Neural progenitor cell (in vitro differentiated cells): Measurements from ENCODE around the gene SEMA4D. TPM values are rescaled to one million over a fixed set of nuclear protein-coding genes. Genes with fewer than 3 reads are reported as not detected.

Experiments used
- DNase-seq: peaks from one replicate; pipeline ENCODE4 v3.0.0-alpha.2; 2016; ENCODE audit warnings: low spot score
- H2AFZ ChIP-seq: fragments of 200-600 bp; sonication (generic); replicated peaks from 2 replicates; pipeline ENCODE4 v1.6.1; 2016; ENCODE audit warnings: antibody characterized with exemption
- H3F3A ChIP-seq: fragments of 200-600 bp; sonication (generic); 2 replicates; pipeline ENCODE4 v1.6.1; 2016; ENCODE audit warnings: antibody characterized with exemption, low read depth
- H3K27ac ChIP-seq: fragments of 200-600 bp; sonication (generic); 2 replicates; pipeline ENCODE4 v1.5.1; 2016; ENCODE audit warnings: mild to moderate bottlenecking
- H3K27me3 ChIP-seq: fragments of 200-600 bp; sonication (generic); 2 replicates; pipeline ENCODE4 v1.6.1; 2016; ENCODE audit warnings: mild to moderate bottlenecking, moderate library complexity
- H3K36me3 ChIP-seq: fragments of 200-600 bp; sonication (generic); 2 replicates; pipeline ENCODE4 v1.5.1; 2016
- H3K4me1 ChIP-seq: fragments of 200-600 bp; sonication (generic); 2 replicates; pipeline ENCODE4 v1.6.1; 2016; ENCODE audit warnings: mixed run types
- H3K4me2 ChIP-seq: fragments of 200-600 bp; sonication (generic); 2 replicates; pipeline ENCODE4 v1.6.1; 2016
- H3K4me3 ChIP-seq: fragments of 200-600 bp; sonication (generic); 2 replicates; pipeline ENCODE4 v1.5.1; 2016
- H3K79me2 ChIP-seq: fragments of 200-600 bp; sonication (generic); 2 replicates; pipeline ENCODE4 v1.6.1; 2016; ENCODE audit warnings: low read depth
- H3K9ac ChIP-seq: fragments of 200-600 bp; sonication (generic); 2 replicates; pipeline ENCODE4 v1.6.1; 2016
- H3K9me3 ChIP-seq: fragments of 200-600 bp; sonication (generic); 2 replicates; pipeline ENCODE4 v1.5.1; 2016; ENCODE audit warnings: low read depth
- H4K20me1 ChIP-seq: fragments of 200-600 bp; sonication (generic); 2 replicates; pipeline ENCODE4 v1.6.1; 2016; ENCODE audit warnings: low read depth
- H3K27ac Mint-ChIP-seq: 3 replicates; pipeline ENCODE4 v1.8.0; 2021; ENCODE audit warnings: mixed read lengths
- H3K27me3 Mint-ChIP-seq: 2 replicates; pipeline ENCODE4 v1.8.0; 2022; ENCODE audit warnings: low read depth, mild to moderate bottlenecking, inconsistent platforms, moderate library complexity, mixed read lengths; ENCODE audit not compliant: insufficient read depth
- H3K36me3 Mint-ChIP-seq: 3 replicates; pipeline ENCODE4 v1.8.0; 2021; ENCODE audit warnings: mixed read lengths
- H3K4me1 Mint-ChIP-seq: 3 replicates; pipeline ENCODE4 v1.8.0; 2021; ENCODE audit warnings: mixed read lengths
- H3K4me3 Mint-ChIP-seq: 3 replicates; pipeline ENCODE4 v1.8.0; 2021; ENCODE audit warnings: mild to moderate bottlenecking, moderate library complexity, mixed read lengths
- H3K9me3 Mint-ChIP-seq: 3 replicates; pipeline ENCODE4 v1.8.0; 2020; ENCODE audit warnings: mixed read lengths
- CTCF ChIP-seq: fragments of 200-600 bp; sonication (generic); IDR thresholded peaks from 2 replicates; pipeline ENCODE4 v1.5.1; 2017; ENCODE audit warnings: antibody characterized with exemption, mild to moderate bottlenecking
- EZH2 ChIP-seq: fragments of 200-600 bp; sonication (generic); IDR thresholded peaks from 2 replicates; pipeline ENCODE4 v1.6.1; 2017; ENCODE audit warnings: antibody characterized with exemption, mild to moderate bottlenecking, moderate library complexity
- EZH2phosphoT487 ChIP-seq: fragments of 200-600 bp; sonication (generic); IDR thresholded peaks from 2 replicates; pipeline ENCODE4 v1.6.1; 2017; ENCODE audit warnings: antibody characterized with exemption
- total RNA-seq: library from RNA; depleted of rRNA; stranded (reverse); fragments of >200 nt; gene quantifications from 2 replicates; pipeline ENCODE4 v1.2.3, GENCODE V29; 2015; ENCODE audit warnings: low replicate concordance

The SEMA4D gene
- total RNA-seq, 1 donor from 2014 or later: 19.1 TPM

- H4K20me1 ChIP-seq: no peaks in the 10 kb centered on the region
- Mint-ChIP-seq H3K27me3 (peaks cover 2% of the 10 kb centered on the region), H3K4me1 (no peaks in the 10 kb centered on the region), H3K4me3 (no peak overlapping the region), H3K36me3 (peaks cover 26% of the 10 kb centered on the region), H3K9me3 (no peaks in the 10 kb centered on the region), H3K27ac (no peak overlapping the region)
- H3K36me3 ChIP-seq: no peaks in the 10 kb centered on the region
- H3K4me1 ChIP-seq: no peaks in the 10 kb centered on the region
- DNase-seq: no peak
- TF ChIP-seq EZH2 (no peak), CTCF (no peak), EZH2phosphoT487 (no peak)
- H3K79me2 ChIP-seq: no peaks in the 10 kb centered on the region
- no peaks in the 10 kb centered on the region for H3F3A ChIP-seq
- H3K4me2 ChIP-seq: no peak overlapping the region
- no peak overlapping the region for H3K4me3 ChIP-seq
- H3K27me3 ChIP-seq: no peaks in the 10 kb centered on the region
- no peak overlapping the region for H3K9ac ChIP-seq
- no peak overlapping the region for H2AFZ ChIP-seq
- no peaks in the 10 kb centered on the region for H3K9me3 ChIP-seq
- no peak overlapping the region for H3K27ac ChIP-seq
Measured at GRCh38 chr9:89388868-89389177, 109.1 kb downstream of the SEMA4D start.

- peaks cover 2% of the 10 kb centered on the region for H3K27me3 Mint-ChIP-seq
- Histone ChIP-seq H3K9me3 (no peaks in the 10 kb centered on the region), H4K20me1 (no peaks in the 10 kb centered on the region), H3K36me3 (no peaks in the 10 kb centered on the region), H3K4me3 (no peak overlapping the region), H3K4me2 (no peak overlapping the region), H3K27me3 (no peaks in the 10 kb centered on the region), H3K27ac (no peak overlapping the region), H3K79me2 (no peaks in the 10 kb centered on the region), H3K9ac (no peak overlapping the region), H3F3A (no peaks in the 10 kb centered on the region), H2AFZ (no peak overlapping the region), H3K4me1 (no peaks in the 10 kb centered on the region)
- no peak for TF ChIP-seq EZH2phosphoT487
- TF ChIP-seq CTCF: no peak
- TF ChIP-seq EZH2: no peak
- H3K9me3 Mint-ChIP-seq: no peaks in the 10 kb centered on the region
- no peak overlapping the region for H3K27ac Mint-ChIP-seq
- H3K4me1 Mint-ChIP-seq: peaks cover under 1% of the 10 kb centered on the region
- H3K36me3 Mint-ChIP-seq: peaks cover 26% of the 10 kb centered on the region
- no peak overlapping the region for H3K4me3 Mint-ChIP-seq
- no peak for DNase-seq
Measured at GRCh38 chr9:89388084-89388867, 109.6 kb downstream of the SEMA4D start.

GRCh38 chr9:89387197-89387849 is 110.6 kb downstream of the SEMA4D start:
- Mint-ChIP-seq H3K4me1 (peaks cover 3% of the 10 kb centered on the region), H3K27ac (no peak overlapping the region), H3K4me3 (no peak overlapping the region), H3K36me3 (peaks cover 24% of the 10 kb centered on the region), H3K9me3 (no peaks in the 10 kb centered on the region), H3K27me3 (peaks cover 3% of the 10 kb centered on the region)
- Histone ChIP-seq H3F3A (no peaks in the 10 kb centered on the region), H4K20me1 (no peaks in the 10 kb centered on the region), H3K27ac (no peak overlapping the region), H3K4me2 (no peak overlapping the region), H3K4me3 (no peak overlapping the region), H3K9me3 (no peaks in the 10 kb centered on the region), H3K9ac (no peak overlapping the region), H2AFZ (no peak overlapping the region), H3K4me1 (no peaks in the 10 kb centered on the region), H3K36me3 (no peaks in the 10 kb centered on the region), H3K79me2 (no peaks in the 10 kb centered on the region), H3K27me3 (no peaks in the 10 kb centered on the region)
- no peak for DNase-seq
- TF ChIP-seq CTCF (no peak), EZH2 (no peak)
